GM12872 (cell line): ENCODE measurements around the gene FAM168A.

Source experiments
- TF ChIP-seq, protein P1 (sequence below): IDR thresholded peaks from 3 replicates; pipeline ENCODE4 v1.5.1; 2011; ENCODE audit warnings: low read depth, mild to moderate bottlenecking, low read length, moderate library complexity; ENCODE audit not compliant: insufficient read depth

Gene FAM168A

DNA sequence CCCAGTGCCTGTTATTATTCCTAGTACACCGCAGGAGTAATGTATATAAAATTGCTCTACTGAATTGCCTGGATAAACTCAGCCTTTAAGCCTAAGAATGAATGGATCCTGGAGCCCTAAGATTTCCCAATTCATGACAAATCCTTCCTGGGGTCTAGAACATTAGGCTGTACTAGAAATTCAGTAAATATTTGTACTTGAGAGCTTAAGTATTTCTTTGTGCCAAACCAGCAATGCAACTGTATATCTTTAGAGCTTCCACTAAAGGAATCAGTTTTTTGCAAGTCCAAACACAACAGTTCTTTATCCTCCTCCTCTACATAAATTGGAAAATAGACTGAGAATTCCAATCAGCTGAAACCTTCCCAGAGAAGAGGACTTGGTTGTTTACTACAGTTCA, 65.6 kb downstream of the FAM168A start:
- TF ChIP-seq, protein P1, sequence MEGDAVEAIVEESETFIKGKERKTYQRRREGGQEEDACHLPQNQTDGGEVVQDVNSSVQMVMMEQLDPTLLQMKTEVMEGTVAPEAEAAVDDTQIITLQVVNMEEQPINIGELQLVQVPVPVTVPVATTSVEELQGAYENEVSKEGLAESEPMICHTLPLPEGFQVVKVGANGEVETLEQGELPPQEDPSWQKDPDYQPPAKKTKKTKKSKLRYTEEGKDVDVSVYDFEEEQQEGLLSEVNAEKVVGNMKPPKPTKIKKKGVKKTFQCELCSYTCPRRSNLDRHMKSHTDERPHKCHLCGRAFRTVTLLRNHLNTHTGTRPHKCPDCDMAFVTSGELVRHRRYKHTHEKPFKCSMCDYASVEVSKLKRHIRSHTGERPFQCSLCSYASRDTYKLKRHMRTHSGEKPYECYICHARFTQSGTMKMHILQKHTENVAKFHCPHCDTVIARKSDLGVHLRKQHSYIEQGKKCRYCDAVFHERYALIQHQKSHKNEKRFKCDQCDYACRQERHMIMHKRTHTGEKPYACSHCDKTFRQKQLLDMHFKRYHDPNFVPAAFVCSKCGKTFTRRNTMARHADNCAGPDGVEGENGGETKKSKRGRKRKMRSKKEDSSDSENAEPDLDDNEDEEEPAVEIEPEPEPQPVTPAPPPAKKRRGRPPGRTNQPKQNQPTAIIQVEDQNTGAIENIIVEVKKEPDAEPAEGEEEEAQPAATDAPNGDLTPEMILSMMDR = no peak

GRCh38 chr11:73531386-73531785, 66.5 kb downstream of the FAM168A start:
- TF ChIP-seq, protein P1 = no peak

DNA sequence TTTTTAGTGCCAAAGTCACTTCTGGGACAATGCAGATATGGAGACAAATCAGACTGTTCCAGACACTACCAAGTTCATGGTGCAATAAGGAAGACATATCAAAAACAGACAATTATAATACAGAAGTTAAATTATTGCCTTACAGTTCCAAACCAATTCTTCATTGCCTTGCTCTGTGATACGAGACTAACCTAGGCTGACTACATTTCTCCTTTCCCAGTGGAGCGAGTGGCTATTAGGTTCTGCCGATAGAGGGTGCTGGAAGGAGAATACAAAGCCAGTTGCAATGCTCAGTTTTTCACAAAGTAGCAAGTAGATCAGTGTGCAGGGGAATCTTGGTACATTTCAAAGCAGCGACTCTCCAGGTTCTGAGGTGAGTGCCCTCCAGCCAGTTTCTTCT, 67.8 kb downstream of the FAM168A start:
- TF ChIP-seq, protein P1 = peak; percentile 43; the same call in 2 of the 3 replicates

DNA sequence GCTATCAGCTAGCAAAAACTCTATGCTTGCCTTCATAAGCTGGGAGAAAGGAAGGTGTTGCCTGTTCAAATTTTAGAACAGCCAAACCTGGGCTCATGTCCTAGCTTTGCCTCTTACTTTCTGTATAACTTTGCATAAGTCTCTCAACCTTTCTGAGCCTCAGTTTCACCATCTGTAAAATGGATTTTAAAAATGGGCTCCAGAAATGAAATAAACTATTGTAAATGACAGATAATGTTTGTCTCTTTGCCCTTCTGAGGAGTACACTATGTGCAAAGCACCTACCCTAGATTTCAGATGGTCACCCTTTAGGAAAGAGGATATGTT, 68.7 kb downstream of the FAM168A start:
- TF ChIP-seq, protein P1 = no peak

- TF ChIP-seq, protein P1 = no peak
These were observed 69.3 kb downstream of the FAM168A start for GRCh38 chr11:73528483-73529203.

- TF ChIP-seq, protein P1 = no peak
These were observed 69.9 kb downstream of the FAM168A start for GRCh38 chr11:73528013-73528412.

GRCh38 chr11:73525611-73526010, 72.3 kb downstream of the FAM168A start:
- TF ChIP-seq, protein P1 = no peak
